Hematopoietic multipotent progenitor cell treated with erythropoietin and hydrocortisone succinate and interleukin-3 and kit ligand, for 6 days (in vitro differentiated cells): ENCODE results near the gene MUCL3.
"Not testable (repeated sequence)": the region's sequence is repeated elsewhere in the genome, so short reads cannot be mapped to it uniquely, and the experiment has no call there.

Experiments
- DNase-seq: peaks from one replicate; pipeline ENCODE4 v3.0.0-alpha.2; 2015

MUCL3 gene

GRCh38 chr6:30947231-30947630 lies 6.5 kb downstream of the MUCL3 start:
- DNase-seq: no peak

GRCh38 chr6:30948811-30949210 lies 8.0 kb downstream of the MUCL3 start:
- no peak for DNase-seq

GRCh38 chr6:30951907-30952469 lies 11.2 kb downstream of the MUCL3 start:
- DNase-seq: no peak

- no peak for DNase-seq
Measured at GRCh38 chr6:30954631-30955366, 14.0 kb downstream of the MUCL3 start.

GRCh38 chr6:30955367-30956042 lies 14.7 kb downstream of the MUCL3 start:
- DNase-seq: peak; percentile 61

GRCh38 chr6:30957716-30958115 lies 16.9 kb downstream of the MUCL3 start:
- DNase-seq: no peak

- DNase-seq: no peak
Measured at GRCh38 chr6:30960907-30961673, 20.3 kb downstream of the MUCL3 start.

- no peak for DNase-seq
Measured at GRCh38 chr6:30962716-30963115, 21.9 kb downstream of the MUCL3 start.

- DNase-seq: no peak
Measured at GRCh38 chr6:30963641-30964040, 22.9 kb downstream of the MUCL3 start.

GRCh38 chr6:30964075-30964474 lies 23.3 kb downstream of the MUCL3 start:
- DNase-seq: no peak

- no peak for DNase-seq
Measured at GRCh38 chr6:30965140-30965601, 24.4 kb downstream of the MUCL3 start.

GRCh38 chr6:30966154-30966553 lies 25.4 kb downstream of the MUCL3 start:
- no peak for DNase-seq

GRCh38 chr6:30969171-30969570 lies 28.4 kb downstream of the MUCL3 start:
- not testable (repeated sequence) for DNase-seq

GRCh38 chr6:30970946-30971345 lies 30.2 kb downstream of the MUCL3 start:
- DNase-seq: no peak

GRCh38 chr6:30972816-30973215 lies 32.0 kb downstream of the MUCL3 start:
- DNase-seq: no peak

- no peak for DNase-seq
Measured at GRCh38 chr6:30974490-30975252, 33.9 kb downstream of the MUCL3 start.

GRCh38 chr6:30979141-30979540 lies 38.4 kb downstream of the MUCL3 start:
- DNase-seq: no peak

GRCh38 chr6:30979690-30980089 lies 38.9 kb downstream of the MUCL3 start:
- no peak for DNase-seq

GRCh38 chr6:30981942-30982772 lies 41.4 kb downstream of the MUCL3 start:
- DNase-seq: no peak

GRCh38 chr6:30983439-30983838 lies 42.7 kb downstream of the MUCL3 start, which contains the start of gene MUC21:
Gene MUC21, plus strand, starts transcription at chr6:30983718. Its CDS starts 241 bp downstream, at chr6:30983959.
- no peak for DNase-seq

GRCh38 chr6:30985490-30985889 lies 44.7 kb downstream of the MUCL3 start:
- DNase-seq: no peak
